ENCODE measurements around the gene MYDGF.

Gene MYDGF

GRCh38 chr19:4649392-4650047 is 20.6 kb downstream of the MYDGF start:
- H3K4me3 ChIP-seq: no peak overlapping the region
- no peaks in the 10 kb centered on the region for H3K9me3 ChIP-seq (ENCODE audit: low read depth, low read length)
- no peak for DNase-seq (ENCODE audit: low read depth, low spot score)
- H3K9ac ChIP-seq (ENCODE audit: insufficient read length): no peak overlapping the region
- no peaks in the 10 kb centered on the region for H3K36me3 ChIP-seq (ENCODE audit: insufficient read depth, low read length)
- TF ChIP-seq EZH2 (IDR thresholded peaks at IDR 0.05) (no peak), FOXP2 (optimal IDR thresholded peaks at IDR 0.05; ENCODE audit: control extremely low read depth, extremely low read length, insufficient read depth) (no peak), POLR2AphosphoS5 (IDR thresholded peaks at IDR 0.05; ENCODE audit: borderline replicate concordance, low read depth, low read length) (no peak)
- H3K27ac ChIP-seq: no peak overlapping the region

GRCh38 chr19:4647676-4648644 is 22.2 kb downstream of the MYDGF start:
- H3K36me3 ChIP-seq (ENCODE audit: insufficient read depth, low read length): no peaks in the 10 kb centered on the region
- H3K9me3 ChIP-seq (ENCODE audit: low read depth, low read length): no peaks in the 10 kb centered on the region
- no peak for DNase-seq (ENCODE audit: low read depth, low spot score)
- H3K4me3 ChIP-seq: no peak overlapping the region
- H3K9ac ChIP-seq (ENCODE audit: insufficient read length): no peak overlapping the region
- TF ChIP-seq EZH2 (IDR thresholded peaks at IDR 0.05): no peak
- no peak for TF ChIP-seq FOXP2 (optimal IDR thresholded peaks at IDR 0.05; ENCODE audit: control extremely low read depth, extremely low read length, insufficient read depth)
- TF ChIP-seq POLR2AphosphoS5 (IDR thresholded peaks at IDR 0.05; ENCODE audit: borderline replicate concordance, low read depth, low read length): no peak
- H3K27ac ChIP-seq: no peak overlapping the region

GRCh38 chr19:4645718-4646117 is 24.4 kb downstream of the MYDGF start:
- no peak for DNase-seq (ENCODE audit: low read depth, low spot score)
- no peak overlapping the region for H3K27ac ChIP-seq
- no peaks in the 10 kb centered on the region for H3K9me3 ChIP-seq (ENCODE audit: low read depth, low read length)
- H3K4me3 ChIP-seq: no peak overlapping the region
- no peak overlapping the region for H3K9ac ChIP-seq (ENCODE audit: insufficient read length)
- no peak for TF ChIP-seq POLR2AphosphoS5 (IDR thresholded peaks at IDR 0.05; ENCODE audit: borderline replicate concordance, low read depth, low read length)
- TF ChIP-seq EZH2 (IDR thresholded peaks at IDR 0.05): no peak
- TF ChIP-seq FOXP2 (optimal IDR thresholded peaks at IDR 0.05; ENCODE audit: control extremely low read depth, extremely low read length, insufficient read depth): no peak
- H3K36me3 ChIP-seq (ENCODE audit: insufficient read depth, low read length): no peaks in the 10 kb centered on the region

GRCh38 chr19:4642625-4643024 is 27.5 kb downstream of the MYDGF start:
- Histone ChIP-seq H3K9ac (ENCODE audit: insufficient read length) (no peak overlapping the region), H3K27ac (no peak overlapping the region), H3K9me3 (ENCODE audit: low read depth, low read length) (no peaks in the 10 kb centered on the region), H3K4me3 (no peak overlapping the region), H3K36me3 (ENCODE audit: insufficient read depth, low read length) (no peaks in the 10 kb centered on the region)
- no peak for DNase-seq (ENCODE audit: low read depth, low spot score)
- TF ChIP-seq FOXP2 (optimal IDR thresholded peaks at IDR 0.05; ENCODE audit: control extremely low read depth, extremely low read length, insufficient read depth) (no peak), EZH2 (IDR thresholded peaks at IDR 0.05) (no peak), POLR2AphosphoS5 (IDR thresholded peaks at IDR 0.05; ENCODE audit: borderline replicate concordance, low read depth, low read length) (no peak)

- no peak overlapping the region for H3K4me3 ChIP-seq
- no peak overlapping the region for H3K27ac ChIP-seq
- TF ChIP-seq FOXP2 (optimal IDR thresholded peaks at IDR 0.05; ENCODE audit: control extremely low read depth, extremely low read length, insufficient read depth) (no peak), EZH2 (IDR thresholded peaks at IDR 0.05) (no peak), POLR2AphosphoS5 (IDR thresholded peaks at IDR 0.05; ENCODE audit: borderline replicate concordance, low read depth, low read length) (no peak)
- H3K9me3 ChIP-seq (ENCODE audit: low read depth, low read length): no peaks in the 10 kb centered on the region
- H3K36me3 ChIP-seq (ENCODE audit: insufficient read depth, low read length): no peaks in the 10 kb centered on the region
- no peak overlapping the region for H3K9ac ChIP-seq (ENCODE audit: insufficient read length)
- DNase-seq (ENCODE audit: low read depth, low spot score): no peak
These were observed 29.0 kb downstream of the MYDGF start for GRCh38 chr19:4641132-4641531.

GRCh38 chr19:4640247-4641000 is 29.7 kb downstream of the MYDGF start:
- no peaks in the 10 kb centered on the region for H3K36me3 ChIP-seq (ENCODE audit: insufficient read depth, low read length)
- no peaks in the 10 kb centered on the region for H3K9me3 ChIP-seq (ENCODE audit: low read depth, low read length)
- H3K4me3 ChIP-seq: peak overlapping the region; percentile 98
- TF ChIP-seq POLR2AphosphoS5 (IDR thresholded peaks at IDR 0.05; ENCODE audit: borderline replicate concordance, low read depth, low read length) (no peak), FOXP2 (optimal IDR thresholded peaks at IDR 0.05; ENCODE audit: control extremely low read depth, extremely low read length, insufficient read depth) (no peak), EZH2 (IDR thresholded peaks at IDR 0.05) (no peak)
- DNase-seq (ENCODE audit: low read depth, low spot score): no peak
- H3K9ac ChIP-seq (ENCODE audit: insufficient read length): peak overlapping the region; percentile 86
- no peak overlapping the region for H3K27ac ChIP-seq

GRCh38 chr19:4639531-4640246 is 30.5 kb downstream of the MYDGF start:
- DNase-seq (ENCODE audit: low read depth, low spot score): no peak
- Histone ChIP-seq H3K36me3 (ENCODE audit: insufficient read depth, low read length) (no peaks in the 10 kb centered on the region), H3K4me3 (peak overlapping the region; percentile 98), H3K9me3 (ENCODE audit: low read depth, low read length) (no peaks in the 10 kb centered on the region), H3K9ac (ENCODE audit: insufficient read length) (peak overlapping the region; percentile 86), H3K27ac (no peak overlapping the region)
- no peak for TF ChIP-seq FOXP2 (optimal IDR thresholded peaks at IDR 0.05; ENCODE audit: control extremely low read depth, extremely low read length, insufficient read depth)
- no peak for TF ChIP-seq EZH2 (IDR thresholded peaks at IDR 0.05)

Measured in SK-N-MC (cell line).